SK-N-SH (cell line): ENCODE data around the gene RCAN2. TPM values are rescaled to one million over a fixed set of nuclear protein-coding genes. Genes with fewer than 3 reads are reported as not detected.

Source experiments
- CTCF ChIA-PET: fragments of 300-600, 350-600 bp; formaldehyde crosslinking; extraction: SDS; loops from one replicate; lab custom pipeline; 2021; lab: Yijun Ruan, JAX
- POLR2A ChIA-PET: fragments of 350-600 bp; sonication (Branson Sonifier 250); formaldehyde crosslinking; extraction: SDS; loops from one replicate; lab custom pipeline; 2020; ENCODE audit warnings: antibody characterized with exemption, inconsistent platforms; lab: Yijun Ruan, JAX
- DNase-seq: peaks from one replicate; pipeline ENCODE4 v3.0.0; 2012
- H2AFZ ChIP-seq: fragments of 200-600 bp; sonication (generic); 2 replicates; pipeline ENCODE4 v1.8.1; 2016; ENCODE audit warnings: antibody characterized with exemption, mild to moderate bottlenecking, low read depth
- H3F3A ChIP-seq: fragments of 200-600 bp; sonication (generic); replicated peaks from 2 replicates; pipeline ENCODE3; 2016; ENCODE audit warnings: antibody characterized with exemption, mild to moderate bottlenecking; ENCODE audit not compliant: insufficient read depth
- H3K27ac ChIP-seq, 2 experiments: fragments of 200-500 bp in 1 of 2; fragments of 200-600 bp in 1 of 2; sonication (Bioruptor generic) in 1 of 2; sonication (generic), shearing (Covaris generic) in 1 of 2; 2 replicates each; pipeline versions ENCODE4 v1.5.1 to v1.6.1; 2014 to 2016; ENCODE audit warnings: low read depth in 2 of 2, inconsistent platforms in 1 of 2, low read length in 1 of 2, mild to moderate bottlenecking in 1 of 2, mixed read lengths in 1 of 2
- H3K27me3 ChIP-seq: fragments of 200-600 bp; sonication (generic), shearing (Covaris generic); 2 replicates; pipeline ENCODE4 v1.6.1; 2016; ENCODE audit warnings: mixed run types; ENCODE audit not compliant: insufficient read depth
- H3K36me3 ChIP-seq, 2 experiments: fragments of 200-500 bp in 1 of 2; fragments of 200-600 bp in 1 of 2; sonication (Bioruptor generic) in 1 of 2; sonication (generic) in 1 of 2; replicated peaks in 1 of 2; 2 replicates each; pipeline versions ENCODE3 to v1.5.1; 2014 to 2016; ENCODE audit warnings: low read length in 1 of 2, mild to moderate bottlenecking in 1 of 2; ENCODE audit not compliant: insufficient read depth in 2 of 2, control insufficient read depth in 1 of 2
- H3K4me1 ChIP-seq, 2 experiments: fragments of 200-500 bp in 1 of 2; fragments of 200-600 bp in 1 of 2; sonication (Bioruptor generic) in 1 of 2; sonication (generic), shearing (Covaris generic) in 1 of 2; 2 replicates each; pipeline versions ENCODE4 v1.5.1 to v1.6.1; 2014 to 2016; ENCODE audit warnings: low read depth in 1 of 2, low read length in 1 of 2, mixed run types in 1 of 2; ENCODE audit not compliant: insufficient read depth in 2 of 2, control insufficient read depth in 1 of 2
- H3K4me2 ChIP-seq: fragments of 200-600 bp; sonication (generic), shearing (Covaris generic); 2 replicates; pipeline ENCODE4 v1.6.1; 2017; ENCODE audit warnings: mixed run types
- H3K4me3 ChIP-seq, 2 experiments: fragments of 200-500 bp in 1 of 2; fragments of 200-600 bp in 1 of 2; sonication (Bioruptor generic) in 1 of 2; sonication (generic), shearing (Covaris generic) in 1 of 2; 2 replicates each; pipeline versions ENCODE4 v1.5.1 to v1.8.1; 2014 to 2016; ENCODE audit warnings: low read depth in 2 of 2, inconsistent platforms in 1 of 2, low read length in 1 of 2, mild to moderate bottlenecking in 1 of 2, mixed read lengths in 1 of 2, moderate library complexity in 1 of 2
- H3K79me2 ChIP-seq: fragments of 200-600 bp; sonication (generic); 2 replicates; pipeline ENCODE4 v1.8.1; 2017; ENCODE audit warnings: mild to moderate bottlenecking; ENCODE audit not compliant: insufficient read depth
- H3K9ac ChIP-seq: fragments of 200-600 bp; sonication (generic); 2 replicates; pipeline ENCODE4 v1.6.1; 2017; ENCODE audit warnings: mixed run types
- H3K9me2 ChIP-seq: fragments of 200-600 bp; sonication (generic); 2 replicates; pipeline ENCODE4 v1.6.1; 2017; ENCODE audit warnings: mixed run types
- H3K9me3 ChIP-seq: fragments of 200-600 bp; sonication (generic); 2 replicates; pipeline ENCODE4 v1.6.1; 2017; ENCODE audit warnings: mixed run types, mild to moderate bottlenecking, moderate library complexity
- H4K20me1 ChIP-seq: fragments of 200-600 bp; sonication (generic); 2 replicates; pipeline ENCODE4 v1.6.1; 2017; ENCODE audit warnings: mild to moderate bottlenecking, mixed run types; ENCODE audit not compliant: insufficient read depth
- CHD2 ChIP-seq: fragments of 150-350 bp; IDR thresholded peaks from 2 replicates; pipeline ENCODE4 v1.6.1; 2018; ENCODE audit warnings: low read length; ENCODE audit not compliant: partially characterized antibody
- FOXM1 ChIP-seq: IDR thresholded peaks from 2 replicates; pipeline ENCODE4 v1.4.0; 2012; ENCODE audit warnings: low read depth, mild to moderate bottlenecking
- GATA2 ChIP-seq: sonication (generic); formaldehyde crosslinking; IDR thresholded peaks from 2 replicates; pipeline ENCODE4 v1.5.0; 2020; ENCODE audit warnings: mild to moderate bottlenecking, missing genetic modification reagents
- JUND ChIP-seq: IDR thresholded peaks from 2 replicates; pipeline ENCODE4 v1.4.0; 2012
- NFIC ChIP-seq: IDR thresholded peaks from 2 replicates; pipeline ENCODE4 v1.4.0; 2012; ENCODE audit warnings: borderline replicate concordance
- NRF1 ChIP-seq: IDR thresholded peaks from 2 replicates; pipeline ENCODE4 v1.6.1; 2012; ENCODE audit warnings: low read depth, mild to moderate bottlenecking, low read length
- RFX5 ChIP-seq: IDR thresholded peaks from 2 replicates; pipeline ENCODE4 v1.6.1; 2012; ENCODE audit warnings: mild to moderate bottlenecking, improper control_type of control experiment, low read length
- RXRA ChIP-seq: IDR thresholded peaks from 2 replicates; pipeline ENCODE4 v1.4.0; 2012; ENCODE audit warnings: low read depth, mild to moderate bottlenecking, borderline replicate concordance
- SIN3A ChIP-seq: IDR thresholded peaks from 2 replicates; pipeline ENCODE4 v1.6.1; 2012; ENCODE audit warnings: low read depth, mild to moderate bottlenecking, low read length, moderate library complexity, borderline replicate concordance
- SMC3 ChIP-seq: IDR thresholded peaks from 2 replicates; pipeline ENCODE4 v1.6.1; 2012; ENCODE audit warnings: low read depth, low read length, improper control_type of control experiment
- YY1 ChIP-seq: IDR thresholded peaks from 2 replicates; pipeline ENCODE4 v1.4.0; 2012; ENCODE audit warnings: low read depth, mild to moderate bottlenecking
- WGBS: methylation state at CpG from one replicate; pipeline ENCODE4 v1.1.6; 2017; ENCODE audit warnings: low lambda C conversion rate; 5-methylcytosine and 5-hydroxymethylcytosine counted together
- polyA plus RNA-seq, 3 experiments: library from polyadenylated mRNA; depleted of rRNA; stranded (reverse); fragments of >200 nt; gene quantifications; 2 replicates each; pipeline ENCODE4 v1.2.3, GENCODE V29; 2012
- TF ChIP-seq, protein P1 (sequence below): IDR thresholded peaks from 2 replicates; pipeline ENCODE4 v1.4.0; 2012; ENCODE audit warnings: low read depth, borderline replicate concordance
- TF ChIP-seq, protein P2 (sequence below): IDR thresholded peaks from 2 replicates; pipeline ENCODE4 v1.6.1; 2012; ENCODE audit warnings: mild to moderate bottlenecking, low read depth, low read length, moderate library complexity
- TF ChIP-seq, protein P3 (sequence below): IDR thresholded peaks from 2 replicates; pipeline ENCODE4 v1.4.0; 2012; ENCODE audit warnings: low read depth, borderline replicate concordance
- TF ChIP-seq, protein P4 (sequence below): fragments of 150-350 bp; IDR thresholded peaks from 2 replicates; pipeline ENCODE4 v1.6.1; 2017; ENCODE audit warnings: antibody characterized with exemption, low read length, low read depth, borderline replicate concordance

The RCAN2 gene
- polyA plus RNA-seq, 1 of the 3 experiments (the other 2 are of a cell fraction), result not detected

DNA sequence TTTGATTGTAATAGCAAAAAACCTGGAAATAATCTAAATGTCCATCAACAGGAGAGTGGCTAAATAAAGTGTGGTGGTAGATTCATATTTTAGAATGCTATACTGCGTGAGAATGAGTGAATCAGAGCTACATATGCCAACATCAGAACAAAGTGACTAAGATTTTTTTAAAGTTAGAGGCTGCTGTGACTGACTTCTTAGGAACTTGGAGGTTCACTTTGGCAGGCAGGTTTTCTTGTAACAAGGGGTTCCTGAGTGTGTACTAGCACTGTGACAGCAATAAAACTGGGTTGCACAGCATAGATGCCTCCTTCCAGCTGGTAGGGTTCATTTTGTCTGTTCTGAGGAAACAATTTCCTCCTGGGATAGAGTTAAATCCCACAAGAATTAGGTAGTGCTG, 245.2 kb downstream of the RCAN2 start:
- no peaks in the 10 kb centered on the region for H3K27me3 ChIP-seq
- H3F3A ChIP-seq, result no peaks in the 10 kb centered on the region
- no peak overlapping the region for H3K4me3 ChIP-seq
- TF ChIP-seq SIN3A (no peak), FOXM1 (no peak), GATA2 (CRISPR knock-in tag) (no peak), SMC3 (no peak), JUND (no peak), RXRA (no peak), NFIC (no peak), YY1 (no peak)
- TF ChIP-seq, protein P1, sequence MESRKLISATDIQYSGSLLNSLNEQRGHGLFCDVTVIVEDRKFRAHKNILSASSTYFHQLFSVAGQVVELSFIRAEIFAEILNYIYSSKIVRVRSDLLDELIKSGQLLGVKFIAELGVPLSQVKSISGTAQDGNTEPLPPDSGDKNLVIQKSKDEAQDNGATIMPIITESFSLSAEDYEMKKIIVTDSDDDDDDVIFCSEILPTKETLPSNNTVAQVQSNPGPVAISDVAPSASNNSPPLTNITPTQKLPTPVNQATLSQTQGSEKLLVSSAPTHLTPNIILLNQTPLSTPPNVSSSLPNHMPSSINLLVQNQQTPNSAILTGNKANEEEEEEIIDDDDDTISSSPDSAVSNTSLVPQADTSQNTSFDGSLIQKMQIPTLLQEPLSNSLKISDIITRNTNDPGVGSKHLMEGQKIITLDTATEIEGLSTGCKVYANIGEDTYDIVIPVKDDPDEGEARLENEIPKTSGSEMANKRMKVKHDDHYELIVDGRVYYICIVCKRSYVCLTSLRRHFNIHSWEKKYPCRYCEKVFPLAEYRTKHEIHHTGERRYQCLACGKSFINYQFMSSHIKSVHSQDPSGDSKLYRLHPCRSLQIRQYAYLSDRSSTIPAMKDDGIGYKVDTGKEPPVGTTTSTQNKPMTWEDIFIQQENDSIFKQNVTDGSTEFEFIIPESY, result no peak
- TF ChIP-seq, protein P2, sequence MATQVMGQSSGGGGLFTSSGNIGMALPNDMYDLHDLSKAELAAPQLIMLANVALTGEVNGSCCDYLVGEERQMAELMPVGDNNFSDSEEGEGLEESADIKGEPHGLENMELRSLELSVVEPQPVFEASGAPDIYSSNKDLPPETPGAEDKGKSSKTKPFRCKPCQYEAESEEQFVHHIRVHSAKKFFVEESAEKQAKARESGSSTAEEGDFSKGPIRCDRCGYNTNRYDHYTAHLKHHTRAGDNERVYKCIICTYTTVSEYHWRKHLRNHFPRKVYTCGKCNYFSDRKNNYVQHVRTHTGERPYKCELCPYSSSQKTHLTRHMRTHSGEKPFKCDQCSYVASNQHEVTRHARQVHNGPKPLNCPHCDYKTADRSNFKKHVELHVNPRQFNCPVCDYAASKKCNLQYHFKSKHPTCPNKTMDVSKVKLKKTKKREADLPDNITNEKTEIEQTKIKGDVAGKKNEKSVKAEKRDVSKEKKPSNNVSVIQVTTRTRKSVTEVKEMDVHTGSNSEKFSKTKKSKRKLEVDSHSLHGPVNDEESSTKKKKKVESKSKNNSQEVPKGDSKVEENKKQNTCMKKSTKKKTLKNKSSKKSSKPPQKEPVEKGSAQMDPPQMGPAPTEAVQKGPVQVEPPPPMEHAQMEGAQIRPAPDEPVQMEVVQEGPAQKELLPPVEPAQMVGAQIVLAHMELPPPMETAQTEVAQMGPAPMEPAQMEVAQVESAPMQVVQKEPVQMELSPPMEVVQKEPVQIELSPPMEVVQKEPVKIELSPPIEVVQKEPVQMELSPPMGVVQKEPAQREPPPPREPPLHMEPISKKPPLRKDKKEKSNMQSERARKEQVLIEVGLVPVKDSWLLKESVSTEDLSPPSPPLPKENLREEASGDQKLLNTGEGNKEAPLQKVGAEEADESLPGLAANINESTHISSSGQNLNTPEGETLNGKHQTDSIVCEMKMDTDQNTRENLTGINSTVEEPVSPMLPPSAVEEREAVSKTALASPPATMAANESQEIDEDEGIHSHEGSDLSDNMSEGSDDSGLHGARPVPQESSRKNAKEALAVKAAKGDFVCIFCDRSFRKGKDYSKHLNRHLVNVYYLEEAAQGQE, result no peak
- H2AFZ ChIP-seq, result no peak overlapping the region
- no peaks in the 10 kb centered on the region for H3K9me2 ChIP-seq
- no peak overlapping the region for H3K27ac ChIP-seq
- no peaks in the 10 kb centered on the region for H3K79me2 ChIP-seq
- 0% methylated on average over 1 of the region's 1 CpG for WGBS
- no peaks in the 10 kb centered on the region for H4K20me1 ChIP-seq
- no peaks in the 10 kb centered on the region for H3K9me3 ChIP-seq
- POLR2A ChIA-PET, result no interaction called here
- no peak for DNase-seq
- no peak overlapping the region for H3K4me2 ChIP-seq
- no peaks in the 10 kb centered on the region for H3K36me3 ChIP-seq
- no peaks in the 10 kb centered on the region for H3K4me1 ChIP-seq
- H3K9ac ChIP-seq, result no peak overlapping the region
- CTCF ChIA-PET, result no interaction called here

DNA sequence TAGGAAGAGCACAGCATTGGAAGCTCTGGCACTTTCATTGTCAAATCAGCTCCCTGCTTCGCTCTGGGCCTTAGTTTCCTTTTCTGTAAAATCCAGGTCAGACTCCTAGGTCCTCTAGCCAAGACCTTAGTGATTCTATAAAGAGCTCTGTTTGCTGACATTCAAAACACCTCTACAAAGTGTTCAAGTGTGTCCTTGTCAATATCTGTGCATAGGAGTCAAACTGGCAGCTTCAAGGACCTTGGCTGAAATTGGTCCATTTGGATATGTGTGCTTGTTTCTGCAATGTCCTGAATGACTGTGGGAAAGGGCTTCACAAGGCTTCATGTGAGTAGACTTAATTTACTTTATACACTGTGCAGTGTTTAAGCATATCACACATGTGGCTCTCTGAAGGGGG, 246.6 kb downstream of the RCAN2 start:
- Histone ChIP-seq H3K4me1 (no peaks in the 10 kb centered on the region), H3K4me3 (no peak overlapping the region), H3K36me3 (no peaks in the 10 kb centered on the region), H3K9ac (no peak overlapping the region), H3K4me2 (no peak overlapping the region), H3K27me3 (no peaks in the 10 kb centered on the region), H3K27ac (no peak overlapping the region), H3K9me2 (no peaks in the 10 kb centered on the region), H3F3A (no peaks in the 10 kb centered on the region), H3K9me3 (no peaks in the 10 kb centered on the region), H3K79me2 (no peaks in the 10 kb centered on the region), H4K20me1 (no peaks in the 10 kb centered on the region), H2AFZ (no peak overlapping the region)
- no peak for DNase-seq
- no peak for TF ChIP-seq CHD2
- TF ChIP-seq RFX5, result no peak
- no peak for TF ChIP-seq SMC3
- no peak for TF ChIP-seq NFIC
- TF ChIP-seq, protein P3, sequence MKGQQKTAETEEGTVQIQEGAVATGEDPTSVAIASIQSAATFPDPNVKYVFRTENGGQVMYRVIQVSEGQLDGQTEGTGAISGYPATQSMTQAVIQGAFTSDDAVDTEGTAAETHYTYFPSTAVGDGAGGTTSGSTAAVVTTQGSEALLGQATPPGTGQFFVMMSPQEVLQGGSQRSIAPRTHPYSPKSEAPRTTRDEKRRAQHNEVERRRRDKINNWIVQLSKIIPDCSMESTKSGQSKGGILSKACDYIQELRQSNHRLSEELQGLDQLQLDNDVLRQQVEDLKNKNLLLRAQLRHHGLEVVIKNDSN, result no peak
- no peak for TF ChIP-seq NRF1
- TF ChIP-seq, protein P4, sequence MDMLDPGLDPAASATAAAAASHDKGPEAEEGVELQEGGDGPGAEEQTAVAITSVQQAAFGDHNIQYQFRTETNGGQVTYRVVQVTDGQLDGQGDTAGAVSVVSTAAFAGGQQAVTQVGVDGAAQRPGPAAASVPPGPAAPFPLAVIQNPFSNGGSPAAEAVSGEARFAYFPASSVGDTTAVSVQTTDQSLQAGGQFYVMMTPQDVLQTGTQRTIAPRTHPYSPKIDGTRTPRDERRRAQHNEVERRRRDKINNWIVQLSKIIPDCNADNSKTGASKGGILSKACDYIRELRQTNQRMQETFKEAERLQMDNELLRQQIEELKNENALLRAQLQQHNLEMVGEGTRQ, result no peak
- TF ChIP-seq FOXM1, result no peak
- CTCF ChIA-PET, result interaction anchor here (1.0 kb wide), 1 partner anchor 14 kb away, joined by 3 read pairs; no protein-coding TSS in a partner anchor
- POLR2A ChIA-PET, result no interaction called here
- WGBS, result 0% methylated on average over 1 of the region's 1 CpG
